Parathyroid adenoma (tissue), 2 donors: ENCODE results near the gene AHCY.

Experiments used
- H2AFZ ChIP-seq: fragments of 300-600 bp; sonication (generic); one replicate; pipeline ENCODE4 v1.7.0; 2017; ENCODE audit warnings: antibody characterized with exemption, mild to moderate bottlenecking
- H3K27ac ChIP-seq: fragments of 300-600 bp; sonication (generic); one replicate; pipeline ENCODE4 v1.7.0; 2017
- H3K27me3 ChIP-seq: fragments of 300-600 bp; sonication (generic); one replicate; pipeline ENCODE4 v1.7.0; 2017; ENCODE audit warnings: low read length; ENCODE audit not compliant: control insufficient read depth, insufficient read depth
- H3K36me3 ChIP-seq: fragments of 300-600 bp; sonication (generic); one replicate; pipeline ENCODE4 v1.7.0; 2017; ENCODE audit warnings: low read length; ENCODE audit not compliant: control insufficient read depth, insufficient read depth
- H3K4me1 ChIP-seq: fragments of 300-600 bp; sonication (generic); one replicate; pipeline ENCODE4 v1.7.0; 2017; ENCODE audit warnings: control low read depth
- H3K4me2 ChIP-seq: fragments of 300-600 bp; sonication (generic); one replicate; pipeline ENCODE4 v1.7.0; 2017; ENCODE audit warnings: low read length
- H3K4me3 ChIP-seq: fragments of 300-600 bp; sonication (generic); one replicate; pipeline ENCODE4 v1.7.0; 2017; ENCODE audit warnings: low read depth, low read length
- H3K79me2 ChIP-seq: fragments of 300-600 bp; sonication (generic); one replicate; pipeline ENCODE4 v1.7.0; 2017; ENCODE audit warnings: control low read depth
- H3K9ac ChIP-seq: fragments of 300-600 bp; sonication (generic); one replicate; pipeline ENCODE4 v1.7.0; 2017; ENCODE audit warnings: mild to moderate bottlenecking
- H3K9me3 ChIP-seq: fragments of 300-600 bp; sonication (generic); one replicate; pipeline ENCODE4 v1.7.0; 2017; ENCODE audit warnings: low read length; ENCODE audit not compliant: control insufficient read depth
- CTCF ChIP-seq: fragments of 300-600 bp; sonication (generic); IDR thresholded peaks from one replicate; pipeline ENCODE4 v1.7.0; 2017; ENCODE audit warnings: antibody characterized with exemption, mild to moderate bottlenecking
- donor health status: primary hyperparathyroidism.

AHCY gene

GRCh38 chr20:34271956-34272355 lies 31.2 kb downstream of the AHCY start:
- no peaks in the 10 kb centered on the region for H3K27me3 ChIP-seq
- H3K9ac ChIP-seq = no peak overlapping the region
- H3K4me1 ChIP-seq = no peaks in the 10 kb centered on the region
- no peaks in the 10 kb centered on the region for H3K79me2 ChIP-seq
- no peak overlapping the region for H3K4me2 ChIP-seq
- H3K4me3 ChIP-seq = no peak overlapping the region
- no peak for TF ChIP-seq CTCF
- H3K36me3 ChIP-seq = no peaks in the 10 kb centered on the region
- H3K27ac ChIP-seq = no peak overlapping the region
- no peak overlapping the region for H2AFZ ChIP-seq
- no peaks in the 10 kb centered on the region for H3K9me3 ChIP-seq

- Histone ChIP-seq H3K4me2 (no peak overlapping the region), H3K4me3 (no peak overlapping the region), H3K4me1 (no peaks in the 10 kb centered on the region), H3K27ac (no peak overlapping the region), H2AFZ (no peak overlapping the region), H3K79me2 (no peaks in the 10 kb centered on the region), H3K36me3 (no peaks in the 10 kb centered on the region), H3K27me3 (no peaks in the 10 kb centered on the region), H3K9me3 (no peaks in the 10 kb centered on the region), H3K9ac (no peak overlapping the region)
- no peak for TF ChIP-seq CTCF
Observed at GRCh38 chr20:34269996-34270627, 33.0 kb downstream of the AHCY start.

- Histone ChIP-seq H3K27ac (no peak overlapping the region), H2AFZ (peak overlapping the region; percentile 80), H3K36me3 (no peaks in the 10 kb centered on the region), H3K4me2 (peak overlapping the region; percentile 67), H3K79me2 (no peaks in the 10 kb centered on the region), H3K4me1 (no peaks in the 10 kb centered on the region), H3K9me3 (no peaks in the 10 kb centered on the region), H3K9ac (no peak overlapping the region), H3K4me3 (peak overlapping the region; percentile 30), H3K27me3 (no peaks in the 10 kb centered on the region)
- no peak for TF ChIP-seq CTCF
Observed at GRCh38 chr20:34268851-34269636, 34.1 kb downstream of the AHCY start.

- no peaks in the 10 kb centered on the region for H3K79me2 ChIP-seq
- no peaks in the 10 kb centered on the region for H3K36me3 ChIP-seq
- no peaks in the 10 kb centered on the region for H3K9me3 ChIP-seq
- no peak for TF ChIP-seq CTCF
- no peak overlapping the region for H3K4me2 ChIP-seq
- H3K9ac ChIP-seq = no peak overlapping the region
- H2AFZ ChIP-seq = no peak overlapping the region
- no peaks in the 10 kb centered on the region for H3K27me3 ChIP-seq
- H3K27ac ChIP-seq = no peak overlapping the region
- no peaks in the 10 kb centered on the region for H3K4me1 ChIP-seq
- H3K4me3 ChIP-seq = no peak overlapping the region
Observed at GRCh38 chr20:34268145-34268544, 35.0 kb downstream of the AHCY start.
